ENCODE data around the gene RFTN1. TPM values are rescaled to one million over a fixed set of nuclear protein-coding genes. Genes with fewer than 3 reads are reported as not detected.

The RFTN1 gene
- total and polyA plus RNA-seq, 2 donors (not counting 3 experiments of a cell fraction or from before 2014, with no cell fraction given) = 40.3 to 43.3 TPM

- no peaks in the 10 kb centered on the region for H3K27me3 ChIP-seq (ENCODE audit: control insufficient read depth in 2 of 2, insufficient read depth in 2 of 2, low read length in 2 of 2)
- dilution Hi-C loops (cut with MboI; ENCODE audit: extremely low pct_ligation_motif_present, low sequenced_read_pairs) = no loop called here
- intact Hi-C loops (cut with micrococcal nuclease) = no loop called here
- no TSS peak for BruUV-seq (replicated peaks)
- no peaks in the 10 kb centered on the region for H3K36me3 ChIP-seq (ENCODE audit: control insufficient read depth in 2 of 2, extremely low read depth in 1 of 2, insufficient read depth in 2 of 2, low read length in 2 of 2)
- no peak for TF ChIP-seq GATA2 (IDR thresholded peaks at IDR 0.05; ENCODE audit: insufficient read depth, insufficient read length, low read depth, low read length)
- no peak for TF ChIP-seq EZH2 (IDR thresholded peaks at IDR 0.05; ENCODE audit: borderline replicate concordance, low read depth, low read length, severe bottlenecking)
- no peak for TF ChIP-seq MYC (IDR thresholded peaks at IDR 0.05; ENCODE audit: low read depth, low read length)
- no peak for TF ChIP-seq POLR2AphosphoS5 (IDR thresholded peaks at IDR 0.05; ENCODE audit: insufficient read depth, low read depth, low read length)
- no peak for TF ChIP-seq MAX (IDR thresholded peaks at IDR 0.05; ENCODE audit: insufficient read depth, insufficient read length)
- TF ChIP-seq CTCF (IDR thresholded peaks at IDR 0.05; ENCODE audit: extremely low read depth in 1 of 2, insufficient read depth in 1 of 2, low read depth in 1 of 2, low read length in 2 of 2) = no peak
- TF ChIP-seq JUN (IDR thresholded peaks at IDR 0.05; ENCODE audit: borderline replicate concordance, insufficient read depth, insufficient read length, low read depth) = no peak
- TF ChIP-seq POLR2A (IDR thresholded peaks at IDR 0.05; ENCODE audit: low read depth, low read length) = no peak
- H3K4me3 ChIP-seq (replicated peaks in 1 of 3; ENCODE audit: insufficient read depth in 1 of 3, low read depth in 1 of 3, low read length in 3 of 3) = no peak overlapping the region
- DNase-seq (ENCODE audit: low read depth, low spot score) (no peak), FAIRE-seq (no peak)
- no peaks in the 10 kb centered on the region for H3K9me3 ChIP-seq (replicated peaks; ENCODE audit: control insufficient read depth, insufficient read depth, low read length)
- H3K9ac ChIP-seq (replicated peaks; ENCODE audit: extremely low read depth, insufficient read depth, low read length) = no peak overlapping the region
- ChIA-PET CTCF (interaction anchor here (1.2 to 1.6 kb wide), 2 partner anchors 100 to 105 kb away, joined by 3 to 4 read pairs; no protein-coding TSS in a partner anchor), POLR2A (no interaction called here)
- H3K9me1 ChIP-seq (replicated peaks; ENCODE audit: control insufficient read depth, extremely low read depth, insufficient read depth, low read length) = peaks cover 2% of the 10 kb centered on the region
- no peaks in the 10 kb centered on the region for H3K4me1 ChIP-seq (ENCODE audit: control insufficient read depth, extremely low read depth, insufficient read depth, low read length)
- H3K4me2 ChIP-seq (ENCODE audit: insufficient read depth, low read length) = no peak overlapping the region
- H3K27ac ChIP-seq (ENCODE audit: insufficient read depth, low read depth, low read length) = no peak overlapping the region
- H3K79me2 ChIP-seq (ENCODE audit: control insufficient read depth, insufficient read depth, low read length) = peaks cover 2% of the 10 kb centered on the region
- no peak overlapping the region for H2AFZ ChIP-seq (ENCODE audit: low read depth, low read length)
- H4K20me1 ChIP-seq (replicated peaks; ENCODE audit: control insufficient read depth, extremely low read depth, insufficient read depth, low read length) = no peaks in the 10 kb centered on the region
Observed at GRCh38 chr3:16395212-16395611, 118.3 kb downstream of the RFTN1 start.
